ENCODE measurements around the gene ZFX. TPM values are rescaled to one million over a fixed set of nuclear protein-coding genes. Genes with fewer than 3 reads are reported as not detected.

The ZFX gene
- total and polyA plus RNA-seq, 2 of the 8 experiments (the other 6 are each of a cell fraction or from before 2014, with no cell fraction given), result 2.8 to 22.0 TPM

GRCh38 chrX:24248042-24248441 lies 98.5 kb downstream of the ZFX start:
- no peak for TF ChIP-seq JUN (IDR thresholded peaks at IDR 0.05; ENCODE audit: low read depth, low read length)
- DNase-seq (ENCODE audit: low read depth in 1 of 2, low spot score in 2 of 2), result no peak
- Histone ChIP-seq H3K9me3 (ENCODE audit: insufficient read depth in 2 of 2, low read depth in 1 of 2, low read length in 1 of 2) (no peaks in the 10 kb centered on the region), H4K20me1 (replicated peaks in 1 of 2; ENCODE audit: control insufficient read depth in 1 of 2, insufficient read depth in 2 of 2, low read length in 2 of 2) (no peaks in the 10 kb centered on the region), H3K4me3 (ENCODE audit: extremely low read depth in 1 of 4, insufficient read depth in 2 of 4, low read depth in 3 of 4, low read length in 4 of 4) (no peak overlapping the region), H3K23ac (ENCODE audit: insufficient read length) (no peak overlapping the region), H3K9ac (replicated peaks in 1 of 4; ENCODE audit: extremely low read depth in 1 of 4, low read depth in 3 of 4, low read length in 3 of 4) (no peak overlapping the region), H4K5ac (ENCODE audit: insufficient read length, low read depth, low read length) (no peak overlapping the region), H3K79me1 (ENCODE audit: low read depth, low read length) (no peaks in the 10 kb centered on the region), H3K56ac (replicated peaks; ENCODE audit: insufficient read length, low read depth, low read length) (no peak overlapping the region), H3K79me2 (ENCODE audit: control insufficient read depth in 1 of 2, insufficient read depth in 2 of 2, low read length in 2 of 2) (no peaks in the 10 kb centered on the region), H3K18ac (ENCODE audit: extremely low read depth, low read length) (no peak overlapping the region), H2BK12ac (ENCODE audit: low read depth, low read length) (no peak overlapping the region), H2AK5ac (ENCODE audit: low read depth, low read length) (no peak overlapping the region), H2BK5ac (ENCODE audit: low read depth, low read length) (no peak overlapping the region), H3K36me3 (ENCODE audit: control insufficient read depth in 2 of 4, insufficient read depth in 4 of 4, low read length in 3 of 4) (no peaks in the 10 kb centered on the region), H3K23me2 (ENCODE audit: low read depth, low read length) (no peaks in the 10 kb centered on the region), H2BK15ac (ENCODE audit: low read length) (no peak overlapping the region), H2BK120ac (replicated peaks; ENCODE audit: low read depth, low read length) (no peak overlapping the region), H4K8ac (ENCODE audit: extremely low read depth, insufficient read depth, low read length) (no peak overlapping the region), H3K4me1 (replicated peaks in 1 of 4; ENCODE audit: control insufficient read depth in 3 of 4, insufficient read depth in 4 of 4, low read length in 3 of 4) (0 out of 7 replicates have a peak, but pooled peaks cover 0 to 3% (median 0%) of the 10 kb centered on the region in 4 experiments), H3K27me3 (replicated peaks in 1 of 4; ENCODE audit: control insufficient read depth in 3 of 4, extremely low read depth in 1 of 4, insufficient read depth in 3 of 4, low read length in 3 of 4) (no peaks in the 10 kb centered on the region), H3K27ac (ENCODE audit: low read depth, low read length) (no peak overlapping the region), H2BK20ac (ENCODE audit: low read length) (no peak overlapping the region), H2AFZ (ENCODE audit: low read length) (no peak overlapping the region), H3K4me2 (ENCODE audit: insufficient read depth in 1 of 2, low read depth in 2 of 2, low read length in 2 of 2) (no peak overlapping the region), H3K14ac (ENCODE audit: insufficient read length) (no peak overlapping the region), H3K4ac (replicated peaks; ENCODE audit: insufficient read length, low read depth, low read length) (no peak overlapping the region), H4K91ac (replicated peaks; ENCODE audit: insufficient read length, low read length) (no peak overlapping the region)
- ChIA-PET CTCF (ENCODE audit: partially characterized antibody) (interaction anchor here (1.5 kb wide), 1 partner anchor 167 kb away, joined by 3 read pairs; no protein-coding TSS in a partner anchor), POLR2A (ENCODE audit: partially characterized antibody) (no interaction called here)
- WGBS, 2 experiments (ENCODE audit: extremely low coverage in 1 of 2, insufficient coverage in 1 of 2, insufficient read length in 1 of 2, insufficient replicate concordance in 2 of 2, low coverage in 1 of 2, low lambda C conversion rate in 2 of 2, missing lambda C conversion rate in 1 of 2), result 98% methylated on average over 4 of the region's 4 CpGs; no CpG with 5 or more reads in 1 of the 2 experiments
- no peak for FAIRE-seq

All from H1 (cell line).